PC-9 (cell line): ENCODE results near the gene SLC39A9.

ENCODE experiments used
- EZH2 ChIP-seq: fragments of 200-600 bp; sonication (generic); IDR thresholded peaks from 2 replicates; pipeline ENCODE4 v1.8.0; 2017; ENCODE audit warnings: antibody characterized with exemption, low read depth
- TF ChIP-seq, protein P1 (sequence below): fragments of 200-600 bp; sonication (generic); conservative IDR thresholded peaks from 2 replicates; pipeline ENCODE4 v1.6.1; 2017; ENCODE audit warnings: mixed run types, antibody characterized with exemption, mild to moderate bottlenecking, moderate library complexity

DNA sequence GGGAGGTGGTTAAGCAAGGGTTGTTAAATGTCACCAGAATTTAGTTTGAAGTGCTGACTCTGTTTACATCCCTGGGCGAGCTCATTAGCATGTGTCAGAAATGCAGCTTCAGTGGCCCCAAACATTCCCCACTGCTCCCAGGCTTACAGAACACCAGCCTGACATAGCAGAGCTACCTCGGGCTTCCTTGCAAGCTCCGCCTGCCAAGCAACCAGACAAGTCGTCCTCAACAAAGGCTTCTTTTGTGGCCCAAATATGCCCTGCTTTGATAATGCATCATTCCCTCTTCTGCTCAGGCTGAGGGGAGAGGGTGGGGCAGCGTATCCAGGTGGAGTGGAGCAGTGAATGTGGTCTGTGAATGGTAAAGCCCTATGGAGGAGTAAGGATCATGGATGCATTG, 28.4 kb upstream of the SLC39A9 start:
- TF ChIP-seq, protein P1, sequence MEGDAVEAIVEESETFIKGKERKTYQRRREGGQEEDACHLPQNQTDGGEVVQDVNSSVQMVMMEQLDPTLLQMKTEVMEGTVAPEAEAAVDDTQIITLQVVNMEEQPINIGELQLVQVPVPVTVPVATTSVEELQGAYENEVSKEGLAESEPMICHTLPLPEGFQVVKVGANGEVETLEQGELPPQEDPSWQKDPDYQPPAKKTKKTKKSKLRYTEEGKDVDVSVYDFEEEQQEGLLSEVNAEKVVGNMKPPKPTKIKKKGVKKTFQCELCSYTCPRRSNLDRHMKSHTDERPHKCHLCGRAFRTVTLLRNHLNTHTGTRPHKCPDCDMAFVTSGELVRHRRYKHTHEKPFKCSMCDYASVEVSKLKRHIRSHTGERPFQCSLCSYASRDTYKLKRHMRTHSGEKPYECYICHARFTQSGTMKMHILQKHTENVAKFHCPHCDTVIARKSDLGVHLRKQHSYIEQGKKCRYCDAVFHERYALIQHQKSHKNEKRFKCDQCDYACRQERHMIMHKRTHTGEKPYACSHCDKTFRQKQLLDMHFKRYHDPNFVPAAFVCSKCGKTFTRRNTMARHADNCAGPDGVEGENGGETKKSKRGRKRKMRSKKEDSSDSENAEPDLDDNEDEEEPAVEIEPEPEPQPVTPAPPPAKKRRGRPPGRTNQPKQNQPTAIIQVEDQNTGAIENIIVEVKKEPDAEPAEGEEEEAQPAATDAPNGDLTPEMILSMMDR: no peak
- no peak for TF ChIP-seq EZH2
